HL-60/S4 treated with phorbol 12-myristate 13-acetate at 8.2 ng/mL for 4 days and 3 days (cell line): ENCODE measurements around the gene DPYSL4.

Experiments
- in situ Hi-C: fragments of 300-500 bp; cut with MboI; formaldehyde crosslinking; loops from 2 replicates; pipeline ENCODE4 v1.15.0; 2022; ENCODE audit warnings: low sequenced_read_pairs

Gene DPYSL4

DNA sequence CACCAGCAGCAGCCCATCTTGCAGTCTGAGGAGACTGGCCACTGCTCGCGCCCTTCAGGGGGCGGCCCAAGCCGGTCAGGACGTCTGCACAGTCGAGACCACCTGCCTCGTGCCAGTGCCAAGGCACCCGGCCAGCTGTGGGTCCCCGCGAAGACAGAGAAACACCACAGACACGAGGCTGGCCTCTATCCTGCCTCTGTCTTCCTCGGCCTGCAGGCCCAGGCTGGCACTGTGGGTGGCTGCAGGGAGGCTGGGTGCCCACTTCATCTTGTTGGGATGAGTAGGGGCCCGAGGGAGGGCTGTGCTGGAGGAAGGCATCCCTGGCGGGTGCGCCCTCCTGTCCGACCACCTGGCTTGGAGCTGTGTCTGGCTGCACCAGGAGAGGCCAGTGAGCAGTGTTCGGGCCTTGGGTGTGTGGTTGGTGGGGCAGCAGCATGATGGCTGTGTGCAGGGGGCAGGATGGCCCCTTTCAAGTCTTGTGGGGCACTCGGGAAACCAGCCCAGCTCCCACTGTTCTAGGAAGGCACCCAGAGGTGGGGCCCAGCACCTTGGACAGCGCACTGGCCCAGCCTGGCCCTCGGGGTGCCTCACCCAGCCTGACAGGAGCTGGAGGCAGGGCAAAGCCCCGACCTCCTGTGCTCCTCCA, 7.3 kb downstream of the DPYSL4 start:
- in situ Hi-C loops = no loop called here

DNA sequence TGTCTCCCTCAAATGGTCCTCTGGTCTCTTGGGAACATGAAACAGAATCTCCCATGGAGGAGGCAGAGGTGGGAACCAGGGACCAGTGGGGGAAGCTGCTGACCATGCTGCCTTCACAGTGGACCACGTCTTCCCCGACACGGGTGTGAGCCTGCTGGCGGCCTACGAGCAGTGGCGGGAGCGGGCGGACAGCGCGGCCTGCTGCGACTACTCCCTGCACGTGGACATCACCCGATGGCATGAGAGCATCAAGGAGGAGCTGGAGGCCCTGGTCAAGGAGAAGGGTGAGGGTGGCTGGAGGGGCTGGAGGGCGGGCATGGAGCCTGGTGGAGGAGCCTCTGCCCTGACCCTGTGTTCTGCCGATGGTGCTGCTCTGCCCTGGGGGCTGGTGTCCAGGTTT, 8.0 kb downstream of the DPYSL4 start:
- in situ Hi-C loops = no loop called here

DNA sequence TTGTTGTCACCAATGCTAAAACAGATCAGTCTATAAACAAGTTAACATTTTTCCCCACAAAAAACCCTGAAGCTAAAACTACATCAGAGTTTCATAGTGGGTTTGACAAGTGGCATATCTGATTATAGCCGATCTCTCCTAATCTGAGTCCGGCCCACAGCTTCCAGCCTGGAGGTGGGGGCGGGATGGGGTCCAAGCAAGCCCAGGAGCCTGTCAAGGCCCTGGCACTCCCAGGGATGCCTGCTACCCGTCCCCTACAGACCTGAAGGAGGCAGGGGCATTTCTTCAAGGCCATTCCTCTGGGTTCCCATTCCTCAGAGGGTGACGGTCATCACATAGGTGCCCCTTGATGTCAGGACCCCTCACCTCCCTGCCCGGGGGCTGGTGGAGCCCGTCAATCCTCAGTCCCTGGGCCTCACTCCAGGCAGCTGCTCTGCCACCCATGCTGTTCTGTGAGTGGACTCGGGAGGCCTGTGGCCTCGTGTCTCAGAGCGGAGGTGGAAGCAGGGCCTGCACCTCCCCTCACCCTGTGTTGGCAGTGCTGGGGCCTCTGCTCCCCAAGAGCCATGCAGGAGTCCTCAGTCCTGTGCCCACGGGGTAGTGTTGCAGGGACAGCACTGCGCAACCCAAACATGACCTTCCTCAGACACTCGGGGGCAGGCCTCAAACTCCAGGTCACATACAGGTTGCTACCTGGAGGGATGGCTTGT, 8.8 kb downstream of the DPYSL4 start:
- in situ Hi-C loops = no loop called here

DNA sequence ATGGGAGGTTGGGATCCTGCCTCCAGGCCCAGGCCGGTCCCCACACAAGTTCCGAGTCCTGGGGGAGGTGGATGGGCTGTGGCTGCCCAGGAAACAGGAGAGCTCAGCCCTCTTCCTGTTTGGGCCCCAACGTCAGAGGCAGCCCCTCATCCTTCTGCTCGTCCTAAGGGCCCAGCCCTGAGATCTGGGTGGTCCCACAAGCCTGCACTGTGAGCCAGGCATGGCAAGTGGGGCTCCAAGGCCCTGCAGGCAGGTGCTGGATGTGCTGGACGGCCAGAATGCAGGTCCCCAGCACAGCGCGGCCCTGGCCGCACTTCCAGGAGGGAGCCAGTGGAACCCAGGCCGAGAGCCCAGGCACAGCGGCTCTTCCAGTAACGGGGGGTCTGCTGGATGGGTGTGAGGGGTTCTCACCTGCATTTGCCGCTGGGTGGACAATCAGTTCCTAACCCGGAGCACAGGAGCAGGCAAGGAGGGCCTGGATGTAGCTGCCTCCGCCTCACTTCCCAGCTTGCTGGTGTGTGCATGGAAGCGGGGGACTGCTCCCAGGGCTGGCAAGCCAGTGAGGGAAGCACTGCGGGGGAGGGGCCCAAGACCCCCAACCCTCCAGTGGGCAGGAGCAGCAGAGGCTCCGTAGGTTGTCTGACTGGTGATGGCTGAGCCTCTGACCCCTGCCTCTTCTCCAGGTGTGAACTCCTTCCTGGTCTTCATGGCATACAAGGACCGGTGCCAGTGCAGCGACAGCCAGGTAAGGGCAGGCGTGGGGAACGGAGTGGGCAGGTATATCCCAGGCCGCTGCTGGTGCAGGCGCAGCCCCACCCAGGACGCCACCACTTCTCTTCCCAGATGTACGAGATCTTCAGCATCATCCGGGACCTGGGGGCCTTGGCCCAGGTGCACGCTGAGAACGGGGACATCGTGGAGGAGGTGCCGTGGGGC, 9.7 kb downstream of the DPYSL4 start:
- in situ Hi-C loops = no loop called here

DNA sequence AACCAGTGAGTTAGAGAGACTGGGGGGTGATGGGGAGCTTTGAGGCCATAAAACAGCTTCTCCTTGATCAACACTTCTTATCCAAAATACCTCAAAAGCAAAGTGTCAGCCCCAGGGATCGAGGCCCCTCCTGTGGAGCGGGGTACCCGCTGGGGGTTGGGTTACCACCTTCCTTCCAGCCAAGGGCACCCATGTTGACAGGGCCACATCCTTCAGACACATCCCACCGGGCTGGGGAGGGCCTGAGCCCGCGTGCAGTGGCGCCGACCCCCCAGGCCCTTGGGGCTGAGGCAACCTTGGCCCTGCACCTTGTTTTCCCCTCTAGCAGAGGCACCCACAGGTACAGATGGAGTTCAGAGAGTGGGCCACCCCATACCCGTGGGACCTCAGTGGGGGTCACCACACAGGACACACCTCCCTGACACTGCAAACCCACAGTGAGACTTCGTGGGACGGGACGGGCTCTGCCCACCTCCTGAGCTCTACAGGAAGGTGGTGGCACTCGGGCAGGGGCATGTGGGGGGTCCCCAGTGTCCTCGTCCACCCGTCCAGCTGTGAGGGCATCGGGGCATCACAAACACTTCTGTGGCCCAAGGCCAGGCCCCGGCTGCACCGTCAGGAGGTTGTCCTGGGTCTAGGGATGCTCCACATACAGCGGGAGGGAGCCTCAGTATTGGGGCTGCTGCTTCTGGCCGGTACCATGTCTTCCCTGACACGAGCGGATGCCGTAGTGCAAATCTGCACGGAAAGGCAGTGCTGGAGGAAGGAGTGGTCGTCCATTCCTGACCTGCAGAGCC, 10.7 kb downstream of the DPYSL4 start:
- in situ Hi-C loops = no loop called here

DNA sequence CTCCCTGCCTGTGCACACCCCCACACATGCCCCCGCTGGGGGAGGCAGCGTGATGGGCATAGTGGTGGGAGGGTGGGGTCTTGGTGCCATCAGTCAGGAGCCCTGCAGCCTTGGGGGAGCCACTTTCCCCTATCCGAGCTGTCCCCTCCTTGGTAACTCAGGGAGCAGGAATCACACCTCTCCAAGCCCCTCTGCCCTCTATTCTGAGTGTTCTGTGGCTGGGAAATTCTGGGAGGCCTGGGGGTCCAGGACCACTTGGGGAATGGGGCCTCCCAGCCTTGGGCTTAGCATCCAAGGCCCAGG, 11.3 kb downstream of the DPYSL4 start:
- in situ Hi-C loops = no loop called here

DNA sequence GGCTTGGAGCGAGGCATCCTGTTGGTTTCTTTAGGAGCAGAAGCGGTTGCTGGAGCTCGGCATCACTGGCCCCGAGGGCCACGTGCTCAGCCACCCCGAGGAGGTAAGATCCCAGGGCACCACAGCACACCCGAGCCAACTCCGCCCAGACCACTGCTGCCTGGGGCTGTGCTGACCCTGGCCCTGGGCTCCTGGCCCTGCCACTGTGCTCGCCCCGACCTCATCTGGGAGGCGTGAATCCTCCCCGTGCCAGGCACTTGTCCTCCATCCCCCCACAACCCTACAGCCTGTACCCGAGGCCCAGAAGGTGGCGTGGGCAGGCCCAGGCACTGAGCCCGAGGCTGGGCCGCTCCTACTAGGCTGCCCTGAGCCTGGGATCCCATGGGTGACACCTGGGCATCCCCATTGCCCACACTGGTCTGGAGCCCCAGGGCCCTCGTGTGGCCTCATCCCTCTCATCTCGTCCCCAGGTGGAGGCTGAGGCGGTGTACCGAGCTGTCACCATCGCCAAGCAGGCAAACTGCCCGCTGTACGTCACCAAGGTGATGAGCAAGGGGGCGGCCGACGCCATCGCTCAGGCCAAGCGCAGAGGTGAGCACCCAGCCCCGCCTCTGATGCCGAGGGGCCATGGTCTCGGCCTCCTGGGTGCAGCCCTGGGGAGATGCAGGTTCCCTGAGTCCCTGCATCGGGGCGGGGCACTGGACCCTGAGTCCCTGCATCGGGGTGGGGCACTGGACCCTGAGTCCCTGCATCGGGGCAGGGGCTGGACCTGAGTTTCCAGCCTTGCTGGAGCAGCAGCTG, 11.8 kb downstream of the DPYSL4 start:
- in situ Hi-C loops = no loop called here

DNA sequence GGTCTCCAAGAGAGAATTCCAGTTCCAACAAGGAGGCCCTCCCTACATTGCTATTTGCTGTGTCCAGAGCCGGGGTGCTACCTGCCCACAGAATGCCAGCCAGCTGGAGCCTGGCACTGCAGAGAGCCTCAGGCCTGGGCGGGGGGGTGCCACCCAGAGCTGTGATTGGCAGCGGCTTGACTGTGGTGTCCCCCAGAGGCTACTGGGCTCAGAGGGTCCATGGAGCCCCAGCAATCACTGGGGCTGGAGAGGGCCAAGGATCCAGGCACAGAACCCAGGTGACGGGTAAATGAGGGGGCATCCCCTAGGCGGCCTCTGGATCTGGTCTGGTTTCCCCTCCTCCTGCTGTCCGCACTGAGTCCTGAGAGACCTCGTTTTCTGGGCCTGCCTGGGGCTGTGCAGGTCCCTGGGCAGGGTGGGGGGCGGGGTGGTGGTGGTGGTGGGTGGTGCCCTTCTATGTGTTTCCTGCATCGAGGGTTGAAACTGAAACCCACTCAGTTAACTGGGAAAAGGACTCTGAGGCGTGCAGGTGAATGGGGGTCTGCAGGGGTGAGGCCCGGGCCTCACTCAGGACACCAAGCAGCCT, 12.6 kb downstream of the DPYSL4 start:
- in situ Hi-C loops = no loop called here

DNA sequence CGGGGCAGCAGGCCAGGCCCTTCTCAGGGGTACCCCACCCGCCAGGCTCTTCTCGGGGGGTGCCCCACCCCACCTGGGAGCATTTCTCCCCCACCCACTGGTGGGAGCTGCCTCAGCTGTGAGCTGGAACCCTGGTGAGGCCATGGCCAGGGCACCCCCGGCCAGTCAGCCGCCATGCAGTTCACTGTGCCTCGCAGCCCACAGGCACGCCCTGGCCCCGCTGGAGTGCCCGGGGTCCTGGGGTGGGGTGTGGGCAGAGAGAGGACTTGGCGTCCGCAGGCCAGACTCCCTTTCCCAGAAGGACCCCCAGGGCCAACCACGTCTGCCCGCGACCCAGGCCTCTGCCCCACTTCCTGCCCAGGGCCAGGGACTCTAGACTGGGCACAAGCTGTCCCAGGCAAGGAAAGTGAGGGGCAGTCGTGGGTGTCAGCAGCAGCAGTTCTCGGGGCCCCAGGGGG, 13.1 kb downstream of the DPYSL4 start:
- in situ Hi-C loops = loop anchor here (25.0 kb wide), 1 partner anchor 437 kb away; no protein-coding TSS in a partner anchor

DNA sequence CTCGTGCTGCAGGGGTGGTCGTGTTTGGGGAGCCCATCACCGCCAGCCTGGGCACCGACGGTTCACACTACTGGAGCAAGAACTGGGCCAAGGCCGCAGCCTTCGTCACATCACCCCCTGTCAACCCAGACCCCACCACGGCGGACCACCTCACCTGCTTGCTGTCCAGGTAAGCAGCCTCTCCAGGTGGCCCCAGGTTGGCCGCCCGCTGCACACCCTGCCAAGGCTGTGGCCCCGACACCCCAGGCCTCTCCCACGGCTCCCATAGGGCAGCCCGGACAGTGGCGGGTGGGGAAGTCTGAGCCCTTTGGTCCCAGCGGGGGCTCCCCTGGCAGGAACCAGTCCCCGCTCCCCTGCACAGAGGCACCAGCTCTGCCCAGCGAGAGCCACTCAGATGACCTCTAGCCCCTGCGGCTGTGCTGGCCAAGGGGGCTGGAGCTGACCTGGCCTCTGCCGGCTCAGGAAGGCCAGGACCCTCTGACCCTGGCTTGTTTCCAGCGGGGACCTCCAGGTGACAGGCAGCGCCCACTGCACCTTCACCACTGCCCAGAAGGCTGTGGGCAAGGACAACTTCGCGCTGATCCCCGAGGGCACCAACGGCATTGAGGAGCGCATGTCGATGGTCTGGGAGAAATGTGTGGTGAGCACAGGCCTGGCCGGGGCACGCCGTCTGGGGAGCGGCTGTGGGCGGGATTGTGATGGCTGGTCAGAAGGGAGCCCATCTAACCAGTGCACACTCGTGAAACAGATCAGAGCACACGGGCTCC, 13.8 kb downstream of the DPYSL4 start:
- in situ Hi-C loops = loop anchor here (25.0 kb wide), 1 partner anchor 437 kb away; no protein-coding TSS in a partner anchor

DNA sequence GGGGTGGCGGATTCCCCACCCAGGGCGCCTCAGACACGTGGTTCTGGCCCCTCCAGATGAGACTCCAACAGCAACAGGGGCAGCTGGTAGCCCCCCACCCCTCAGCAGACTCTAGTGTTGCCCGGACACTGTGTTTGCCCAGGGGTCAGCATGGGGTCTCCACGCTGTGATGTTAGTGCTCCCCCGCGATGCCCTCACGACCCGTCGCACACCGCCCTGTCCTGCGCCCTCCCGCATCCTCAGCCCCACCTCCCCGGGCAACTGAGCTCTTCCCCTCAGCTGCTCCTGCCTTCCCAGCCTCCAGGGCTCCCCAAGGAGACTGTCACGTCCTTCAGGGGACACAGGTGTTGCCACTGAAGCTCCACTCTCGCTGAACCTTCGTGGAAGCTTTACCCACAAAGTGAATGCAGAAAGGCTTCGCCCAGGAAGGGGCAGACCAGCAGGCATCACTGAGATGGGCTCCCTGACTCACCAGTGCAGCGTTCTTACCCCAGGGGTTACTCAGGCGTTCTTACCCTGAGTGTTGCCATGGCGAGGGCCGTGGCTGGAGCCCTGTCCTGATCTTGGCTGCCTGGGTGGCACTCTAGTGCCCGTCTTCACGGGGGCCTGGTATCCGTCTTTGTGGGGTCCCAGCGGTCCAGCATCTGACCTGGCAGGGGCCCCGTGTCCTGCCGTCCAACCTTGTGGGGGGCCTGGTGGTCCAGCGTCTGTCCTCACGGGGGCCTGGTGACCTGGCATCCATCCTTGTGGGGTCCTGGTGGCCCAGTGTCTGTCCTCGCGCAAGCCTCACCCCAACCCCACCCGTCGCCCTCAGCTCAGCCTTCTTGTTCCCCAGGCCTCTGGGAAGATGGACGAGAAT, 14.6 kb downstream of the DPYSL4 start:
- in situ Hi-C loops = loop anchor here (25.0 kb wide), 1 partner anchor 436 kb away; no protein-coding TSS in a partner anchor

DNA sequence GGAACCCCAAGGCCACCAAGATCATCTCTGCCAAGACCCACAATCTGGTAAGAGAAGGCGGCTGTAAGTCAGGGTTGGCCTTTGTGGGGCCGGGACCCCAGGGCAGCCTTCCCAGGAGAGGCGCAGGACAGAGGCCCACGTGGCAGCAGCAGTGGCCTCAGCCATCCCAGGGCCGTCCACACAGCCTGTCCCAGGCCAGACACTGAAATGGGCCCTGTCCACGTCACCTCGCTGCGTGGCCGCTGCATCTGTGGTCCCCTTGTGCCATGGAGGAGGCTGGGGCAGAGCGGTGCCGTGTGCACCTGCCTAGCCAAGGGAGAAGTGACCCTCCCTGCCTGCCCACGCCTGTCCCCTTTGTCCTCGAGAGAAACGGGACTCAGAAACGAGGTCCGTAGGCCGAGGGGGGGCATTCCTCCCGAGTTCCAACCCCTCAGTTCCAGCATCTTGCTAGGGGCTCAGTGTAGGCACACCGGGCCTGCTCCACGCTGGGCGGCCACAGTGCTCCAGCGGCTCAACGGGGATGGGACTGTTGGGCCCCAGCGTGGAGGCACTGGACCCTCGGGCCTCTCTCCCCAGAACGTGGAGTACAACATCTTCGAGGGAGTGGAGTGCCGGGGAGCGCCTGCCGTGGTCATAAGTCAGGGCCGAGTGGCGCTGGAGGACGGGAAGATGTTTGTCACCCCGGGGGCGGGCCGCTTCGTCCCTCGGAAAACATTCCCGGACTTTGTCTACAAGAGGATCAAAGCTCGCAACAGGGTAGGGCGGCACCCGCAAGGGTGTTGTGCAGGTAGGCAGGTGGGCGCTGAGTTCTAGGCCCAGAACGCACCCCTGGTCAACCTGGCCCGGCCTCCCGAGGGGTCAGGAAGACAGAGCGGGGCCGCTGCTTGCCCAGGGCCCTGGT, 15.6 kb downstream of the DPYSL4 start:
- in situ Hi-C loops = loop anchor here (25.0 kb wide), 1 partner anchor 435 kb away; no protein-coding TSS in a partner anchor

DNA sequence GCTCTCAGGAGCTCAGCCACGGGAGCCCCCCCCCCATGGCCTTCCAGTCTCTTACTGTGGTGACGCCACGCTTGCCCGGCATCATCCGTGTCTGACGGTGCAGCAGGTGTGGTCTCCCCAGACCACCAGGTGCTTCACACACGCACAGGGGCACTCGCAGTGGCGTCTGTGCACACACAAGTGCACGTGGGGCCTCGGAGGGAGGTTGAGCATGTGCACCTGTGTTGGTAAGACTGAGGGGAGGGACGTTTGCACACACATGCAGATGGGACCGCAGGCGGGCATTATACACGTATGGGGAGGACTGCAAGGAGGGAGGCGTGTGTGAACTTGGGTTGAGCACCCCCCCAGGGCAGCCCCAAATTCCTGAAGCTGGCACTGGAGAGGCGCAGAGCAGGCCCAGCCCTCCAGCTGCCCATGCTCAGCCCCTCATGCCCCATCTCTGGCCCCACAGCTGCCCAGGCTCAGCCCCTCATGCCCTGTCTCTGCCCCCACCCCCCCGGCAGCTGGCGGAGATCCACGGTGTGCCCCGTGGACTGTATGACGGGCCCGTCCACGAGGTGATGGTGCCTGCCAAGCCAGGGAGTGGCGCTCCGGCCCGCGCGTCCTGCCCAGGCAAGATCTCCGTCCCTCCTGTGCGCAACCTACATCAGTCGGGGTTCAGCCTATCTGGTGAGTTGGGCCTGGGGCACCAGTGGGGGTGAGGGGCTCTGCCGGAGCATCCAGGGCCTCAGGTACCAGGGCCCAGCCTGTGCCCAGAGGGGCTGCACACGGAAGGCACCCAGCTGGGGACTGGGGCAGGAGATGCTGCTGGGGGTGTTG, 16.7 kb downstream of the DPYSL4 start:
- in situ Hi-C loops = loop anchor here (25.0 kb wide), 1 partner anchor 434 kb away; no protein-coding TSS in a partner anchor

DNA sequence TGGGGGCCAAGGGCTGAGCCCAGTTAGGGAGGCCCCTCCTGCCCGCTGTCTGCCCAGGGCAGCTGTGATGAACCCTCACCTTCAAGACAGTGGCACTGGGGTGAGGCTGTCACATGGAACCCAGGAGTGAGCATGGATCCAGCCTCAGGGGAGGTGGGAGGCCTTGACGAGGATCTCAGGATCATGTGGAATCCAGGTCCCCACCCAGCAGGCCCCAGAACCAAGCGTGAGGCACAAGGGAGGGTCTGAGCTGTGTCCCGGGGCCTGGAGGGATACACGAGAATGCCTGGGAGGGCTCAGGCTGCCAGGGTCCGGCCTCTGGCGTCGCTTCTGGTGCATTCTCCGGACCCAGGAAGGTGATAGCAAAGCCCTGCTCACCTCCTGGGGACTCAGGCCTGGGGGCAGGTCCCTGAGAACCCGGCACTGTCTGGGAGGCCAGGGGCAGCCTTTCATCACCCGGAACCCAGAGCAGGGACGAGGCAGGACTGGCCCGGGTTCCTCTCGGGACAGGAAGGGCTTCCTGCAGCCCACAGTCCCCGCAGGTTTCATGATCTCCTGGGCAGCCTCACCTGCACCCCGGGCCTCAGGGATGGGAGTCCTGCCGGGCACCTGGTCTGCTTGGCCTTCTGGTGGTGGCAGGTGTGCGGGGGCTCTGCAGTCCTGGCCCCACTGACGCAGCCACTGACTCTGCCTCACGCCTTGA, 17.5 kb downstream of the DPYSL4 start:
- in situ Hi-C loops = loop anchor here (25.0 kb wide), 1 partner anchor 433 kb away; no protein-coding TSS in a partner anchor
